Fibroblast of mammary gland (primary cell): Measurements from ENCODE around the gene BCS1L.

ENCODE experiments used
- DNase-seq: peaks from one replicate; pipeline ENCODE4 v3.0.0-alpha.2; 2010; ENCODE audit warnings: low read depth
- H3K4me3 ChIP-seq: 2 replicates; pipeline ENCODE4 v1.5.1; 2011; ENCODE audit warnings: low read depth, mild to moderate bottlenecking, low read length, moderate library complexity; ENCODE audit not compliant: control insufficient read depth
- CTCF ChIP-seq: conservative IDR thresholded peaks from 2 replicates; pipeline ENCODE4 v1.5.1; 2011; ENCODE audit warnings: low read depth, low read length, inconsistent platforms; ENCODE audit not compliant: control insufficient read depth, insufficient read depth

BCS1L gene

GRCh38 chr2:218698885-218699284 is 39.4 kb downstream of the BCS1L start:
- no peak for TF ChIP-seq CTCF
- no peak overlapping the region for H3K4me3 ChIP-seq
- DNase-seq = no peak

- TF ChIP-seq CTCF = no peak
- peak; percentile 28 for DNase-seq
- H3K4me3 ChIP-seq = no peak overlapping the region
Measured at GRCh38 chr2:218701806-218702205, 42.3 kb downstream of the BCS1L start.

GRCh38 chr2:218703341-218703740 is 43.9 kb downstream of the BCS1L start:
- no peak for DNase-seq
- no peak for TF ChIP-seq CTCF
- H3K4me3 ChIP-seq = no peak overlapping the region

- no peak overlapping the region for H3K4me3 ChIP-seq
- TF ChIP-seq CTCF = no peak
- DNase-seq = no peak
Measured at GRCh38 chr2:218708086-218708485, 48.6 kb downstream of the BCS1L start.

- no peak overlapping the region for H3K4me3 ChIP-seq
- no peak for TF ChIP-seq CTCF
- no peak for DNase-seq
Measured at GRCh38 chr2:218709908-218710307, 50.4 kb downstream of the BCS1L start.

GRCh38 chr2:218710334-218710686 is 50.8 kb downstream of the BCS1L start:
- peak overlapping the region; percentile 87 for H3K4me3 ChIP-seq
- TF ChIP-seq CTCF = no peak
- no peak for DNase-seq
